ENCODE measurements around the gene TDRD9.

Gene TDRD9

GRCh38 chr14:103997391-103997790 is 69.1 kb downstream of the TDRD9 start:
- no peak for DNase-seq

- DNase-seq = no peak
Observed at GRCh38 chr14:103998027-103998426, 69.8 kb downstream of the TDRD9 start.

GRCh38 chr14:103999795-104000440 is 71.7 kb downstream of the TDRD9 start:
- DNase-seq = no peak

- DNase-seq = peak; percentile 64
Observed at GRCh38 chr14:104001003-104001402, 72.7 kb downstream of the TDRD9 start.

- DNase-seq = no peak
Observed at GRCh38 chr14:104003616-104004015, 75.4 kb downstream of the TDRD9 start.

GRCh38 chr14:104004849-104005248 is 76.6 kb downstream of the TDRD9 start:
- no peak for DNase-seq

- DNase-seq = no peak
Observed at GRCh38 chr14:104005489-104005888, 77.2 kb downstream of the TDRD9 start.

GRCh38 chr14:104007121-104007520 is 78.9 kb downstream of the TDRD9 start:
- DNase-seq = no peak

- DNase-seq = no peak
Observed at GRCh38 chr14:104009297-104009696, 81.0 kb downstream of the TDRD9 start.

GRCh38 chr14:104011824-104012517 is 83.7 kb downstream of the TDRD9 start:
- no peak for DNase-seq

GRCh38 chr14:104014764-104015163 is 86.5 kb downstream of the TDRD9 start:
- DNase-seq = no peak

GRCh38 chr14:104016873-104017650 is 88.8 kb downstream of the TDRD9 start:
- no peak for DNase-seq

GRCh38 chr14:104019029-104019428 is 90.8 kb downstream of the TDRD9 start:
- DNase-seq = no peak

GRCh38 chr14:104019806-104020205 is 91.5 kb downstream of the TDRD9 start:
- no peak for DNase-seq

- DNase-seq = no peak
Observed at GRCh38 chr14:104020471-104020870, 92.2 kb downstream of the TDRD9 start.

- DNase-seq = no peak
Observed at GRCh38 chr14:104023325-104024055, 95.2 kb downstream of the TDRD9 start.

- no peak for DNase-seq
Observed at GRCh38 chr14:104025534-104025933, 97.3 kb downstream of the TDRD9 start.

GRCh38 chr14:104026024-104026423 is 97.8 kb downstream of the TDRD9 start:
- no peak for DNase-seq

- DNase-seq = no peak
Observed at GRCh38 chr14:104030958-104031357, 102.7 kb downstream of the TDRD9 start.

GRCh38 chr14:104031384-104031783 is 103.1 kb downstream of the TDRD9 start:
- DNase-seq = no peak

GRCh38 chr14:104034976-104035699 is 106.9 kb downstream of the TDRD9 start:
- no peak for DNase-seq

- DNase-seq = no peak
Observed at GRCh38 chr14:104036212-104036611, 108.0 kb downstream of the TDRD9 start.

GRCh38 chr14:104037074-104037473 is 108.8 kb downstream of the TDRD9 start:
- DNase-seq = no peak

Data from islet precursor cell (in vitro differentiated cells).